ENCODE measurements around the gene ZNF791. TPM values are rescaled to one million over a fixed set of nuclear protein-coding genes. Genes with fewer than 3 reads are reported as not detected.

The ZNF791 gene
- total and polyA plus RNA-seq, 2 of the 13 experiments (the other 11 are each of a cell fraction or from before 2014, with no cell fraction given) = 12.8 to 17.4 TPM

GRCh38 chr19:12669270-12670158 is 58.8 kb downstream of the ZNF791 start (continued):
- TF ChIP-seq ZHX1 (CRISPR knock-in tag; IDR thresholded peaks at IDR 0.05; ENCODE audit: low read depth) (no peak), TFE3 (CRISPR knock-in tag; IDR thresholded peaks at IDR 0.05) (0 out of 2 replicates have a peak, but pooled peaks have one; percentile 7), KLF15 (CRISPR knock-in tag; IDR thresholded peaks at IDR 0.05; ENCODE audit: borderline replicate concordance) (no peak; the same call in 1 of the 2 replicates), EP300 (IDR thresholded peaks at IDR 0.05; ENCODE audit: low read depth in 2 of 2, low read length in 2 of 2) (peak in 1 of 2 experiments; percentile 22; a peak in 1 of 4 replicates), EP300 (CRISPR knock-in tag; IDR thresholded peaks at IDR 0.05; ENCODE audit: borderline replicate concordance) (no peak), TEAD3 (CRISPR knock-in tag; optimal IDR thresholded peaks at IDR 0.05; ENCODE audit: borderline replicate concordance) (no peak), HNF1A (IDR thresholded peaks at IDR 0.05; ENCODE audit: low read depth) (0 out of 2 replicates have a peak, but pooled peaks have one; percentile 21), HNF1A (CRISPR knock-in tag; IDR thresholded peaks at IDR 0.05; ENCODE audit: borderline replicate concordance) (no peak; the same call in 1 of the 2 replicates), NCOR1 (IDR thresholded peaks at IDR 0.05; ENCODE audit: borderline replicate concordance, low read length) (peak; percentile 71; the same call in 1 of the 2 replicates), HES4 (CRISPR knock-in tag; IDR thresholded peaks at IDR 0.05; ENCODE audit: borderline replicate concordance) (no peak), IKZF5 (CRISPR knock-in tag; IDR thresholded peaks at IDR 0.05) (no peak; the same call in 1 of the 2 replicates), KDM2A (CRISPR knock-in tag; IDR thresholded peaks at IDR 0.05; ENCODE audit: borderline replicate concordance, low read depth) (peak; percentile 94), ZNF75D (CRISPR knock-in tag; IDR thresholded peaks at IDR 0.05; ENCODE audit: borderline replicate concordance) (no peak), TBX3 (IDR thresholded peaks at IDR 0.05; ENCODE audit: borderline replicate concordance) (no peak), ZNF446 (CRISPR knock-in tag; IDR thresholded peaks at IDR 0.05) (no peak), ZNF275 (CRISPR knock-in tag; IDR thresholded peaks at IDR 0.05; ENCODE audit: borderline replicate concordance) (peak; percentile 75; the same call in 1 of the 2 replicates)
